Stomach (tissue), 4 donors: ENCODE measurements around the gene IPCEF1.

ENCODE experiments used
- POLR2A ChIP-seq, 4 donors: fragments of 450-650 bp; IDR thresholded peaks; one replicate each; pipeline ENCODE4 v1.6.1; 2016; ENCODE audit warnings: antibody characterized with exemption in 4 of 4, control low read depth in 2 of 4, mild to moderate bottlenecking in 1 of 4, moderate library complexity in 1 of 4
- POLR2AphosphoS5 ChIP-seq, 3 donors: sonication (generic); formaldehyde crosslinking; IDR thresholded peaks; one replicate each; pipeline ENCODE4 v1.6.1; 2016; ENCODE audit warnings: antibody characterized with exemption in 3 of 3
- TF ChIP-seq, protein P1 (sequence below), 7 experiments: fragments of 450-650 bp in 4 of 7; fragments of 200-600 bp in 3 of 7; sonication (generic) in 3 of 7; IDR thresholded peaks; one replicate each; pipeline ENCODE4 v1.5.1; 2016 to 2019; ENCODE audit warnings: antibody characterized with exemption in 7 of 7, control low read depth in 2 of 7, mild to moderate bottlenecking in 1 of 7

DNA sequence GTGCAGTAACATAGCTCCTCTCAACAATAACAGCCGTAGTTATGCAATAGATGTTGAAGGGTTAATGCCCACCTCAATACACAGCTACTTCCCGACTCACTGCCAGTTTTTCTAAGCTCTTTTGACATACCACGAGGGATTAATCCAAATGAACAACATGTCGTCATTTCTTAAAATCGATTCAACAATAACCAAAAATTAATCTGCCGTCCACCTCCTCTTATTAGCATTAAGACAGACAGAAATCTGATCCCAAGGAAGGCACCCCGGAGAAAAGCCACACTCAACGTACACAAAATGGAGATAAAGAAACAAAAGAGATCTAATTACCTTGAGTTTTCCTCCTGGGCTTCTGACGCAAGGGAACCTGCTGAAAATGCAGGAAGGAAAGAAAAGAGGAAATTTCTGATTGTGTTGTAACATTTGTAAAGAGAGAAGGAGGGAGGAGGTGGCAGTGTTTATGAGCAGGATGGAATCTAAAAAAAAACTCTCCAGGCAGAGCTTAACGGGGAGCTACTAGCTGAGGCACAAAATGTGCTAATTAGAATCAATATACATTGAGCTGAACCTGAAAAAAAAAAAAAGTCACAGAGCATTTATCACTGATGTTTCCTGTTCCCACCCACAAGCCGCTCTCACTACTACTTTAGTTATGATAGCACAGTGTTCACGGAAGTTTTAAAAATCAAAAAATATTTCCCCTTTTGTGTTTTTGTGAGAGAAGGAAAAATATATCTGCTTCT is 109.3 kb downstream of the IPCEF1 start:
- TF ChIP-seq, protein P1, sequence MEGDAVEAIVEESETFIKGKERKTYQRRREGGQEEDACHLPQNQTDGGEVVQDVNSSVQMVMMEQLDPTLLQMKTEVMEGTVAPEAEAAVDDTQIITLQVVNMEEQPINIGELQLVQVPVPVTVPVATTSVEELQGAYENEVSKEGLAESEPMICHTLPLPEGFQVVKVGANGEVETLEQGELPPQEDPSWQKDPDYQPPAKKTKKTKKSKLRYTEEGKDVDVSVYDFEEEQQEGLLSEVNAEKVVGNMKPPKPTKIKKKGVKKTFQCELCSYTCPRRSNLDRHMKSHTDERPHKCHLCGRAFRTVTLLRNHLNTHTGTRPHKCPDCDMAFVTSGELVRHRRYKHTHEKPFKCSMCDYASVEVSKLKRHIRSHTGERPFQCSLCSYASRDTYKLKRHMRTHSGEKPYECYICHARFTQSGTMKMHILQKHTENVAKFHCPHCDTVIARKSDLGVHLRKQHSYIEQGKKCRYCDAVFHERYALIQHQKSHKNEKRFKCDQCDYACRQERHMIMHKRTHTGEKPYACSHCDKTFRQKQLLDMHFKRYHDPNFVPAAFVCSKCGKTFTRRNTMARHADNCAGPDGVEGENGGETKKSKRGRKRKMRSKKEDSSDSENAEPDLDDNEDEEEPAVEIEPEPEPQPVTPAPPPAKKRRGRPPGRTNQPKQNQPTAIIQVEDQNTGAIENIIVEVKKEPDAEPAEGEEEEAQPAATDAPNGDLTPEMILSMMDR (IDR thresholded peaks at IDR 0.05): no peak
- TF ChIP-seq POLR2A (IDR thresholded peaks at IDR 0.05) (no peak), POLR2AphosphoS5 (IDR thresholded peaks at IDR 0.05) (no peak)
